ENCODE measurements around the gene ADPRHL1. TPM values are rescaled to one million over a fixed set of nuclear protein-coding genes. Genes with fewer than 3 reads are reported as not detected.

ADPRHL1 gene
- total RNA-seq, 1 experiment from 2014 or later, result 3.9 TPM

GRCh38 chr13:113499936-113500335 is 46.6 kb upstream of the ADPRHL1 start:
- intact Hi-C loops (cut with micrococcal nuclease; ENCODE audit: unreplicated experiment), result no loop called here

GRCh38 chr13:113498905-113499304 is 45.6 kb upstream of the ADPRHL1 start:
- CTCF ChIA-PET, result no interaction called here
- peaks cover 87% of the 10 kb centered on the region for H3K36me3 ChIP-seq (ENCODE audit: insufficient read depth, low read length, poor library complexity, severe bottlenecking)
- no peak for TF ChIP-seq CTCF (conservative IDR thresholded peaks at IDR 0.05; ENCODE audit: low read depth, low read length)
- TF ChIP-seq EZH2 (IDR thresholded peaks at IDR 0.05; ENCODE audit: borderline replicate concordance, low read depth, low read length, poor library complexity, severe bottlenecking), result no peak
- H3K4me3 ChIP-seq (ENCODE audit: low read depth, low read length, poor library complexity, severe bottlenecking), result no peak overlapping the region
- POLR2A ChIA-PET (ENCODE audit: low non-redundant PET), result no interaction called here
- intact Hi-C loops (cut with micrococcal nuclease; ENCODE audit: unreplicated experiment), result no loop called here
- H3K27ac ChIP-seq (ENCODE audit: low read depth, low read length, poor library complexity, severe bottlenecking), result no peak overlapping the region
- H3K9me3 ChIP-seq (ENCODE audit: low read depth, low read length, poor library complexity, severe bottlenecking), result no peaks in the 10 kb centered on the region
- H3K27me3 ChIP-seq (replicated peaks; ENCODE audit: insufficient read depth, low read depth, low read length, poor library complexity), result no peaks in the 10 kb centered on the region
- no peaks in the 10 kb centered on the region for H3K4me1 ChIP-seq (ENCODE audit: insufficient read depth, low read length, poor library complexity, severe bottlenecking)
- no TSS peak for BruUV-seq (replicated peaks)
- no peak for DNase-seq (ENCODE audit: low spot score)

More at GRCh38 chr13:113499936-113500335, 46.6 kb upstream of the ADPRHL1 start:
- Histone ChIP-seq H3K27me3 (replicated peaks; ENCODE audit: insufficient read depth, low read depth, low read length, poor library complexity) (no peaks in the 10 kb centered on the region), H3K4me3 (ENCODE audit: low read depth, low read length, poor library complexity, severe bottlenecking) (no peak overlapping the region), H3K27ac (ENCODE audit: low read depth, low read length, poor library complexity, severe bottlenecking) (no peak overlapping the region), H3K4me1 (ENCODE audit: insufficient read depth, low read length, poor library complexity, severe bottlenecking) (no peaks in the 10 kb centered on the region), H3K36me3 (ENCODE audit: insufficient read depth, low read length, poor library complexity, severe bottlenecking) (peaks cover 97% of the 10 kb centered on the region), H3K9me3 (ENCODE audit: low read depth, low read length, poor library complexity, severe bottlenecking) (no peaks in the 10 kb centered on the region)
- CTCF ChIA-PET, result no interaction called here
- POLR2A ChIA-PET (ENCODE audit: low non-redundant PET), result no interaction called here
- BruUV-seq (replicated peaks), result no TSS peak
- TF ChIP-seq EZH2 (IDR thresholded peaks at IDR 0.05; ENCODE audit: borderline replicate concordance, low read depth, low read length, poor library complexity, severe bottlenecking) (no peak), CTCF (conservative IDR thresholded peaks at IDR 0.05; ENCODE audit: low read depth, low read length) (no peak)
- no peak for DNase-seq (ENCODE audit: low spot score)

GRCh38 chr13:113497217-113497616 is 43.9 kb upstream of the ADPRHL1 start:
- Histone ChIP-seq H3K27ac (ENCODE audit: low read depth, low read length, poor library complexity, severe bottlenecking) (no peak overlapping the region), H3K4me3 (ENCODE audit: low read depth, low read length, poor library complexity, severe bottlenecking) (no peak overlapping the region), H3K9me3 (ENCODE audit: low read depth, low read length, poor library complexity, severe bottlenecking) (no peaks in the 10 kb centered on the region), H3K36me3 (ENCODE audit: insufficient read depth, low read length, poor library complexity, severe bottlenecking) (peaks cover 71% of the 10 kb centered on the region), H3K4me1 (ENCODE audit: insufficient read depth, low read length, poor library complexity, severe bottlenecking) (peaks cover 10% of the 10 kb centered on the region), H3K27me3 (replicated peaks; ENCODE audit: insufficient read depth, low read depth, low read length, poor library complexity) (no peaks in the 10 kb centered on the region)
- TF ChIP-seq CTCF (conservative IDR thresholded peaks at IDR 0.05; ENCODE audit: low read depth, low read length) (no peak), EZH2 (IDR thresholded peaks at IDR 0.05; ENCODE audit: borderline replicate concordance, low read depth, low read length, poor library complexity, severe bottlenecking) (no peak)
- no TSS peak for BruUV-seq (replicated peaks)
- POLR2A ChIA-PET (ENCODE audit: low non-redundant PET), result no interaction called here
- DNase-seq (ENCODE audit: low spot score), result no peak
- CTCF ChIA-PET, result no interaction called here
- intact Hi-C loops (cut with micrococcal nuclease; ENCODE audit: unreplicated experiment), result no loop called here
